Panc1 (cell line): ENCODE results near the gene MICA.

ENCODE experiments used
- CTCF ChIP-seq: fragments of 450-650 bp; IDR thresholded peaks from 2 replicates; pipeline ENCODE4 v1.5.1; 2017; ENCODE audit warnings: mild to moderate bottlenecking
- POLR2AphosphoS5 ChIP-seq: IDR thresholded peaks from 2 replicates; pipeline ENCODE4 v1.6.1; 2012; ENCODE audit warnings: mild to moderate bottlenecking, low read depth, low read length, moderate library complexity

GRCh38 chr6:31354864-31355582, 48.4 kb upstream of the MICA start:
- TF ChIP-seq CTCF (no peak), POLR2AphosphoS5 (no peak)
